Hematopoietic multipotent progenitor cell treated with erythropoietin and hydrocortisone succinate and interleukin-3 and kit ligand, for 8 days (in vitro differentiated cells): ENCODE data around the gene NDST4.

Experiments
- DNase-seq: peaks from one replicate; pipeline ENCODE4 v3.0.0-alpha.2; 2015

The NDST4 gene

DNA sequence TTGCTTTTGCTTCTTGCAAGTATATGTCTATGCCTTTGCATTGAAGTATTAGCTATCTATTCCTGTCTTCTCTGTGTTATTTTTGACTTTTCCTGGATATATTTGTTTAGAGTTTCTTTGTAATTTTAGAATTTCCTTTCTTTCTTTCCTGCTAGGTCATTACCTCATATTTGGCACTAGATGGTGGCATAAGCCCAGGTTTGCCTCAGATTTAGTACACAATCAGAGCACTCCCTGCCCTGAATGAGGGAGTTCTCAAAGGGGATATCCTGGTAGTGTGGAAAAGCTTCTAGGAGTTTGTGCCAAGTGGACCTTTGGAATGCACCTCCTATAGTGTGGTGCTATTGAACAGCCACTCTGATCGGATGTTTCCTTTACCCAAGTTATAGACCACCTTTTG lies 333.2 kb downstream of the NDST4 start:
- no peak for DNase-seq
